IPS-15b (cell line): Measurements from ENCODE around the gene SLC66A1.

Experiments
- H3K27me3 ChIP-seq: one replicate; pipeline ENCODE4 v1.6.1; 2013; ENCODE audit warnings: low read length; ENCODE audit not compliant: control insufficient read depth, insufficient read depth
- H3K36me3 ChIP-seq: one replicate; pipeline ENCODE4 v1.6.1; 2013; ENCODE audit warnings: low read length; ENCODE audit not compliant: control insufficient read depth, insufficient read depth
- H3K4me1 ChIP-seq: one replicate; pipeline ENCODE4 v1.6.1; 2013; ENCODE audit warnings: mild to moderate bottlenecking, low read length; ENCODE audit not compliant: control insufficient read depth, insufficient read depth
- H3K4me3 ChIP-seq: one replicate; pipeline ENCODE4 v1.5.1; 2013; ENCODE audit warnings: low read depth, low read length
- H3K9ac ChIP-seq: one replicate; pipeline ENCODE4 v1.6.1; 2013; ENCODE audit warnings: low read depth, mild to moderate bottlenecking, low read length
- H3K9me3 ChIP-seq: one replicate; pipeline ENCODE4 v1.6.1; 2013; ENCODE audit warnings: mild to moderate bottlenecking, low read length; ENCODE audit not compliant: control insufficient read depth, insufficient read depth

Gene SLC66A1

GRCh38 chr1:19360432-19360831 is 48.3 kb downstream of the SLC66A1 start:
- H3K9me3 ChIP-seq: no peaks in the 10 kb centered on the region
- peaks cover 13% of the 10 kb centered on the region for H3K36me3 ChIP-seq
- H3K27me3 ChIP-seq: no peaks in the 10 kb centered on the region
- no peak overlapping the region for H3K4me3 ChIP-seq
- H3K9ac ChIP-seq: no peak overlapping the region
- no peaks in the 10 kb centered on the region for H3K4me1 ChIP-seq

- no peak overlapping the region for H3K9ac ChIP-seq
- H3K4me1 ChIP-seq: no peaks in the 10 kb centered on the region
- peaks cover 7% of the 10 kb centered on the region for H3K36me3 ChIP-seq
- H3K27me3 ChIP-seq: no peaks in the 10 kb centered on the region
- H3K4me3 ChIP-seq: no peak overlapping the region
- no peaks in the 10 kb centered on the region for H3K9me3 ChIP-seq
These were observed 48.9 kb downstream of the SLC66A1 start for GRCh38 chr1:19360843-19361610.

- peaks cover under 1% of the 10 kb centered on the region for H3K36me3 ChIP-seq
- no peak overlapping the region for H3K9ac ChIP-seq
- no peaks in the 10 kb centered on the region for H3K27me3 ChIP-seq
- H3K4me1 ChIP-seq: no peaks in the 10 kb centered on the region
- no peak overlapping the region for H3K4me3 ChIP-seq
- no peaks in the 10 kb centered on the region for H3K9me3 ChIP-seq
These were observed 49.6 kb downstream of the SLC66A1 start for GRCh38 chr1:19361611-19362147.

GRCh38 chr1:19363536-19364152 is 51.5 kb downstream of the SLC66A1 start:
- H3K27me3 ChIP-seq: no peaks in the 10 kb centered on the region
- no peaks in the 10 kb centered on the region for H3K9me3 ChIP-seq
- no peak overlapping the region for H3K4me3 ChIP-seq
- H3K9ac ChIP-seq: no peak overlapping the region
- H3K36me3 ChIP-seq: no peaks in the 10 kb centered on the region
- no peaks in the 10 kb centered on the region for H3K4me1 ChIP-seq

- no peaks in the 10 kb centered on the region for H3K9me3 ChIP-seq
- H3K9ac ChIP-seq: no peak overlapping the region
- no peaks in the 10 kb centered on the region for H3K4me1 ChIP-seq
These were observed 53.6 kb downstream of the SLC66A1 start for GRCh38 chr1:19365721-19366120.

GRCh38 chr1:19366599-19367536 is 54.7 kb downstream of the SLC66A1 start:
- peaks cover 8% of the 10 kb centered on the region for H3K36me3 ChIP-seq
- H3K9ac ChIP-seq: no peak overlapping the region
- H3K4me3 ChIP-seq: no peak overlapping the region
- no peaks in the 10 kb centered on the region for H3K4me1 ChIP-seq
- no peaks in the 10 kb centered on the region for H3K27me3 ChIP-seq
- H3K9me3 ChIP-seq: no peaks in the 10 kb centered on the region

More at GRCh38 chr1:19365721-19366120, 53.6 kb downstream of the SLC66A1 start:
- H3K4me3 ChIP-seq: no peak overlapping the region
- no peaks in the 10 kb centered on the region for H3K36me3 ChIP-seq
- no peaks in the 10 kb centered on the region for H3K27me3 ChIP-seq

GRCh38 chr1:19367584-19368041 is 55.5 kb downstream of the SLC66A1 start:
- Histone ChIP-seq H3K4me1 (no peaks in the 10 kb centered on the region), H3K4me3 (no peak overlapping the region), H3K36me3 (peaks cover 8% of the 10 kb centered on the region), H3K9ac (no peak overlapping the region), H3K9me3 (no peaks in the 10 kb centered on the region), H3K27me3 (no peaks in the 10 kb centered on the region)

- Histone ChIP-seq H3K9me3 (no peaks in the 10 kb centered on the region), H3K27me3 (no peaks in the 10 kb centered on the region), H3K4me1 (no peaks in the 10 kb centered on the region), H3K9ac (no peak overlapping the region), H3K4me3 (no peak overlapping the region), H3K36me3 (peaks cover 8% of the 10 kb centered on the region)
These were observed 55.9 kb downstream of the SLC66A1 start for GRCh38 chr1:19368050-19368449.

GRCh38 chr1:19368964-19369363 is 56.8 kb downstream of the SLC66A1 start:
- no peak overlapping the region for H3K9ac ChIP-seq
- H3K27me3 ChIP-seq: no peaks in the 10 kb centered on the region
- H3K4me3 ChIP-seq: no peak overlapping the region
- H3K9me3 ChIP-seq: no peaks in the 10 kb centered on the region
- H3K4me1 ChIP-seq: no peaks in the 10 kb centered on the region
- H3K36me3 ChIP-seq: peaks cover 8% of the 10 kb centered on the region

- Histone ChIP-seq H3K9ac (no peak overlapping the region), H3K4me3 (no peak overlapping the region), H3K9me3 (no peaks in the 10 kb centered on the region), H3K36me3 (peaks cover 8% of the 10 kb centered on the region), H3K27me3 (no peaks in the 10 kb centered on the region), H3K4me1 (no peaks in the 10 kb centered on the region)
These were observed 57.4 kb downstream of the SLC66A1 start for GRCh38 chr1:19369396-19370090.
